GM12874 (cell line): ENCODE measurements around the gene SPIRE1.

ENCODE experiments used
- CTCF ChIP-seq: IDR thresholded peaks from 2 replicates; pipeline ENCODE4 v1.5.1; 2011; ENCODE audit warnings: low read depth, mild to moderate bottlenecking, control low read depth, low read length, moderate library complexity; ENCODE audit not compliant: insufficient read depth

SPIRE1 gene

GRCh38 chr18:12657684-12658425, at the start of gene SPIRE1:
Gene SPIRE1 (minus strand): TSS chr18:12658107. CDS start chr18:12657866, 241 bp downstream.
- peak; percentile 7; the same call in 1 of the 2 replicates for TF ChIP-seq CTCF

- TF ChIP-seq CTCF, result no peak
Measured at GRCh38 chr18:12703664-12704063, 45.8 kb upstream of the SPIRE1 start.

DNA sequence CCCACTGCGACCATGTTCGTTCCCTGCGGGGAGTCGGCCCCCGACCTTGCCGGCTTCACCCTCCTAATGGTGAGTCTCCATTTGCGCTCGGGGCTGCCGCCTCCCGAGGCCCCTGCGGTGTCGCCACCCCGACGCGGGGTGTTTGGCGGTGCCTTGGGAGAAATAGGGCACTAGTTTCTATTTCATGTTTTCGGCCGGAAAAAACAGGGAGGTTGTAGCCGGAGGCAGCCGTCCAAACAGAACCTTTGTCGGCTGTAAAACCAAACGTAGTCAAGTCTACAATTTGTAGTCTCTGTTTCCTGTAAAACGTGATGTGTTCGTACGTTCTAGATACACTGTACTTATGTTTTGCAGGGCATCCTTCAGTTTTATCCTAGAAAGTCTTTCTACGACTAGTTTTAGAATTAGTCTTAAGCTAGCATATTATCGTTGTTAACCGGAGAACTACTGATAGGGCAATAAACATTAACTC, 45.2 kb upstream of the SPIRE1 start:
- no peak for TF ChIP-seq CTCF

DNA sequence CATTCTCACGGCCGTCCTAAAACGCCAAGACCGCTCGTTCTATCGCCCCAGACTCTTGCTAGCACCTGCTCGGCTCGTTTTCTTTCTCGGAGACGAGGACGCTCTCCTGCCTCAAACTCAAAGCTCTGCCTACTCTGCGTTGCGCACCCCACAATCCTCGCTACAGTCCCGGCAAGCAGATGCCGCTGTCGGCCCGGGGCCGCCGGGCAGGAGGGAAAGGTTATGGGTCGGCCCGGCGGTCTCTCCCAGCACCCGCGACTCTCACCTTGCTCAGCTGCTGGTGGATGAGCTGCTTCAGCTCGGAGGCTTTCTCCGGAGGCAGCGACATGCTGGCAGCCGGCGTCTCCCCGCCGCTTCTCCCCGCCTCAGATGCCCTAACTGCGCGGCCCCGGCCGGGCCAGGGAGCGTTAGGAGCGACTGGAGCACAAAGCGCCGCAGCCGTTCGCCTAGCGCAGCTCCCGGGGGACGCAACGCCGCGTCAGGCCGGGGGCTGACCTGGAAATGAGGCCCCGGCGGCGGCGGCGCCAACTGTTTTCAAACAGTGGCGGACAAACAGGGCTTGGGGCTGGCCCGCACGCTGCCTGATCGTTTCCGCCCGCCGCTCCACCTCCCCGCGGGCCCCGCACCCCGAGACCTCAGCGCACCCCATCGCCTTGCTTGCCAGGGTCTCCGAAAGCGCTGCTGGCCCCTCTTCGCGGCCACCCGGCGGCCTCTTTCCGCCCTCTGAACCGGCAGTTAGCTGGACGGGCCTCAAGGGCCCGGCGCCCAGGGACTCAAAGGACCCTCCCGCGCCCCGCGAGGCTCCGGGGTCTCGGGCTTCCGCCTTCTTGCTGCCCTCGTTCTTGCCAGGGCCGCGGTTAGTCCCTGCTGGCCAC, 44.6 kb upstream of the SPIRE1 start, which contains the start of the genes CEP76 and PSMG2:
Gene CEP76 (minus strand): TSS at position 503 of the 875 bp plus-strand sequence. CDS start 175 bp downstream, at position 328.
Gene PSMG2 (plus strand): TSS at position 822 of the 875 bp plus-strand sequence. CDS start 66 bp downstream, outside the sequence.
- TF ChIP-seq CTCF, result no peak

- TF ChIP-seq CTCF, result no peak
Measured at GRCh38 chr18:12701161-12701560, 43.3 kb upstream of the SPIRE1 start.

- TF ChIP-seq CTCF, result no peak
Measured at GRCh38 chr18:12699747-12700146, 41.8 kb upstream of the SPIRE1 start.

- no peak for TF ChIP-seq CTCF
Measured at GRCh38 chr18:12694032-12694431, 36.1 kb upstream of the SPIRE1 start.
